HepG2 (cell line): ENCODE measurements around the gene ASCC2. TPM values are rescaled to one million over a fixed set of nuclear protein-coding genes. Genes with fewer than 3 reads are reported as not detected.
A peak's percentile ranks its signal among the peaks of the same experiment; 100 is the strongest.

Experiments
- ATF7 ChIP-seq, 2 experiments: fragments of 450-650 bp in 1 of 2; sonication (generic) in 1 of 2; formaldehyde crosslinking in 1 of 2; IDR thresholded peaks; 2 replicates each; pipeline versions ENCODE4 v1.4.0 to v1.6.1; 2016 to 2020; ENCODE audit warnings: antibody characterized with exemption in 1 of 2, mild to moderate bottlenecking in 1 of 2, missing genetic modification reagents in 1 of 2
- CBX2 ChIP-seq, 2 experiments: fragments of 200-600 bp in 1 of 2; sonication (generic); formaldehyde crosslinking in 1 of 2; IDR thresholded peaks; 2 replicates each; pipeline versions ENCODE4 v1.7.0 to v1.8.1; 2018 to 2022; ENCODE audit warnings: low read depth in 2 of 2, low read length in 1 of 2, mild to moderate bottlenecking in 1 of 2, missing genetic modification reagents in 1 of 2
- HMGXB3 ChIP-seq: sonication (generic); formaldehyde crosslinking; IDR thresholded peaks from 2 replicates; pipeline ENCODE4 v1.4.0; 2020; ENCODE audit warnings: missing genetic modification reagents, borderline replicate concordance
- HNF4G ChIP-seq, 2 experiments: sonication (generic) in 1 of 2; formaldehyde crosslinking in 1 of 2; IDR thresholded peaks; 2 replicates each; pipeline versions ENCODE4 v1.4.0 to v1.6.1; 2011 to 2020; ENCODE audit warnings: borderline replicate concordance in 2 of 2, low read depth in 2 of 2, mild to moderate bottlenecking in 2 of 2, low read length in 1 of 2, missing genetic modification reagents in 1 of 2, moderate library complexity in 1 of 2
- HOXA7 ChIP-seq: sonication (generic); formaldehyde crosslinking; IDR thresholded peaks from 2 replicates; pipeline ENCODE4 v1.8.1; 2022; ENCODE audit warnings: mild to moderate bottlenecking, missing genetic modification reagents, moderate library complexity
- HOXA9 ChIP-seq: sonication (generic); formaldehyde crosslinking; IDR thresholded peaks from 2 replicates; pipeline ENCODE4 v1.8.1; 2022; ENCODE audit warnings: missing genetic modification reagents, mild to moderate bottlenecking, moderate library complexity, borderline replicate concordance
- IKZF5 ChIP-seq: IDR thresholded peaks from 2 replicates; pipeline ENCODE4 v1.6.1; 2018; ENCODE audit warnings: missing genetic modification reagents, mild to moderate bottlenecking, missing compliant biosample characterization
- MEF2D ChIP-seq: sonication (generic); formaldehyde crosslinking; IDR thresholded peaks from 2 replicates; pipeline ENCODE4 v1.5.1; 2020; ENCODE audit warnings: mild to moderate bottlenecking, missing genetic modification reagents
- MXI1 ChIP-seq: IDR thresholded peaks from 3 replicates; pipeline ENCODE4 v1.6.1; 2012; ENCODE audit warnings: low read depth, low read length, inconsistent platforms, borderline replicate concordance
- PHF5A ChIP-seq: IDR thresholded peaks from one replicate; pipeline ENCODE4 v1.6.1; 2018; ENCODE audit warnings: low read depth, missing genetic modification reagents; ENCODE audit not compliant: unreplicated experiment
- RNF219 ChIP-seq: sonication (generic); formaldehyde crosslinking; IDR thresholded peaks from 2 replicates; pipeline ENCODE4 v1.5.0; 2020; ENCODE audit warnings: mild to moderate bottlenecking, missing genetic modification reagents
- SIN3B ChIP-seq: fragments of 150-350 bp; IDR thresholded peaks from 2 replicates; pipeline ENCODE4 v1.6.1; 2014; ENCODE audit warnings: low read length
- STAT5B ChIP-seq: sonication (generic); formaldehyde crosslinking; IDR thresholded peaks from 2 replicates; pipeline ENCODE4 v1.4.0; 2020; ENCODE audit warnings: missing genetic modification reagents
- ZNF253 ChIP-seq: sonication (generic); formaldehyde crosslinking; IDR thresholded peaks from 2 replicates; pipeline ENCODE4 v1.8.0; 2022; ENCODE audit warnings: mild to moderate bottlenecking, missing genetic modification reagents, borderline replicate concordance
- ZNF281 ChIP-seq: sonication (generic); formaldehyde crosslinking; IDR thresholded peaks from 2 replicates; pipeline ENCODE4 v1.4.0; 2020; ENCODE audit warnings: missing genetic modification reagents, borderline replicate concordance
- polyA plus RNA-seq, 8 experiments: library from polyadenylated mRNA; depleted of rRNA in 3 of 8; stranded (reverse) in 7 of 8; unstranded in 1 of 8; fragments of >200 nt; fragmentation: Illumina TruSeq in 4 of 8; extraction: Trizol in 4 of 8; gene quantifications; 2 replicates each; pipeline versions ENCODE4 v1.2.1 to v1.2.3, GENCODE V29; 2011 to 2016; ENCODE audit warnings: low read depth in 4 of 8, missing spikeins in 1 of 8, mixed read lengths in 1 of 8; ENCODE audit not compliant: insufficient read depth in 1 of 8
- total RNA-seq, 5 experiments: library from RNA; depleted of rRNA; stranded (reverse); fragments of >200 nt; fragmentation: Illumina TruSeq; extraction: Trizol; gene quantifications; 2 replicates each; pipeline ENCODE4 v1.2.3, GENCODE V29; 2016; ENCODE audit warnings: low read depth in 1 of 5

The ASCC2 gene
- total and polyA plus RNA-seq, 2 of the 13 experiments (the other 11 are each of a cell fraction or from before 2014, with no cell fraction given), result 26.2 to 26.3 TPM

GRCh38 chr22:29769723-29770321 is 68.3 kb downstream of the ASCC2 start (continued):
- no peak for TF ChIP-seq RNF219 (CRISPR knock-in tag)
- no peak; the same call in 1 of the 2 replicates for TF ChIP-seq ZNF281 (CRISPR knock-in tag)
- TF ChIP-seq SIN3B, result no peak
- no peak for TF ChIP-seq CBX2 (IDR thresholded peaks at IDR 0.05; ENCODE audit: low read depth, low read length)
- no peak for TF ChIP-seq CBX2 (CRISPR knock-in tag; IDR thresholded peaks at IDR 0.05; ENCODE audit: low read depth)
- TF ChIP-seq MEF2D, result peak; percentile 73; the same call in 1 of the 2 replicates
- no peak for TF ChIP-seq ATF7 (IDR thresholded peaks at IDR 0.05)
- no peak for TF ChIP-seq ATF7 (CRISPR knock-in tag; IDR thresholded peaks at IDR 0.05)
- TF ChIP-seq HMGXB3 (CRISPR knock-in tag), result no peak
- TF ChIP-seq IKZF5, result no peak
- TF ChIP-seq MXI1, result no peak
- no peak for TF ChIP-seq STAT5B
- no peak for TF ChIP-seq PHF5A
- TF ChIP-seq HOXA9 (CRISPR knock-in tag), result no peak
- TF ChIP-seq HNF4G (IDR thresholded peaks at IDR 0.05; ENCODE audit: borderline replicate concordance, low read depth, low read length), result peak; percentile 22; the same call in 1 of the 2 replicates
- no peak for TF ChIP-seq HNF4G (CRISPR knock-in tag; IDR thresholded peaks at IDR 0.05; ENCODE audit: borderline replicate concordance, low read depth)
- no peak for TF ChIP-seq ZNF253 (CRISPR knock-in tag)
- TF ChIP-seq HOXA7 (CRISPR knock-in tag), result no peak
